Keratinocyte (primary cell): ENCODE results near the gene RPS2. TPM values are rescaled to one million over a fixed set of nuclear protein-coding genes. Genes with fewer than 3 reads are reported as not detected.

Experiments
- DNase-seq: peaks from one replicate; pipeline ENCODE4 v3.0.0-alpha.2; 2011; ENCODE audit warnings: low read depth, missing footprints, low spot score
- FAIRE-seq: peaks from 2 replicates; lab custom pipeline; 2011; peaks lifted over from hg19 to GRCh38; lab: Jason Lieb, UNC
- H2AFZ ChIP-seq: 2 replicates; pipeline ENCODE4 v1.6.0; 2012; ENCODE audit warnings: low read length, control low read depth, inconsistent platforms; ENCODE audit not compliant: control insufficient read depth
- H3K27ac ChIP-seq: 2 replicates; pipeline ENCODE4 v1.5.1; 2011; ENCODE audit warnings: low read length; ENCODE audit not compliant: control insufficient read depth, insufficient read depth
- H3K27me3 ChIP-seq: 3 replicates; pipeline ENCODE4 v1.6.0; 2011; ENCODE audit warnings: low read length; ENCODE audit not compliant: control insufficient read depth, insufficient read depth; ENCODE audit errors: extremely low read depth
- H3K36me3 ChIP-seq, 2 experiments: 2 replicates in 1 of 2; 3 replicates in 1 of 2; pipeline ENCODE4 v1.5.1; 2011; ENCODE audit warnings: low read length in 2 of 2, mild to moderate bottlenecking in 1 of 2; ENCODE audit not compliant: control insufficient read depth in 2 of 2, insufficient read depth in 2 of 2; ENCODE audit errors: extremely low read depth in 1 of 2
- H3K4me1 ChIP-seq: 3 replicates; pipeline ENCODE4 v1.5.1; 2011; ENCODE audit warnings: low read length; ENCODE audit not compliant: control insufficient read depth, insufficient read depth; ENCODE audit errors: extremely low read depth
- H3K4me2 ChIP-seq: 3 replicates; pipeline ENCODE4 v1.6.0; 2011; ENCODE audit warnings: low read depth, low read length; ENCODE audit not compliant: control insufficient read depth, insufficient read depth; ENCODE audit errors: extremely low read depth
- H3K4me3 ChIP-seq, 3 experiments: fragments of 200-600 bp in 1 of 3; sonication (generic) in 1 of 3; 2 replicates in 2 of 3; 3 replicates in 1 of 3; pipeline ENCODE4 v1.5.1; 2011 to 2016; ENCODE audit warnings: low read length in 3 of 3, mild to moderate bottlenecking in 3 of 3, control low read depth in 2 of 3, inconsistent platforms in 1 of 3, low read depth in 1 of 3, mixed read lengths in 1 of 3, mixed run types in 1 of 3, moderate library complexity in 1 of 3; ENCODE audit not compliant: control insufficient read depth in 2 of 3, insufficient read depth in 2 of 3; ENCODE audit errors: extremely low read depth in 1 of 3
- H3K79me2 ChIP-seq: 2 replicates; pipeline ENCODE4 v1.6.0; 2012; ENCODE audit warnings: low read length; ENCODE audit not compliant: control insufficient read depth, insufficient read depth
- H3K9ac ChIP-seq: 3 replicates; pipeline ENCODE4 v1.6.0; 2011; ENCODE audit warnings: low read length; ENCODE audit not compliant: control insufficient read depth, insufficient read depth; ENCODE audit errors: extremely low read depth
- H3K9me1 ChIP-seq: 3 replicates; pipeline ENCODE4 v1.6.0; 2011; ENCODE audit warnings: low read length; ENCODE audit not compliant: control insufficient read depth, insufficient read depth; ENCODE audit errors: extremely low read depth
- H3K9me3 ChIP-seq: 2 replicates; pipeline ENCODE4 v1.5.1; 2012; ENCODE audit warnings: low read depth, low read length; ENCODE audit not compliant: control insufficient read depth
- H4K20me1 ChIP-seq: 3 replicates; pipeline ENCODE4 v1.6.0; 2011; ENCODE audit warnings: low read length; ENCODE audit not compliant: control insufficient read depth, insufficient read depth; ENCODE audit errors: extremely low read depth
- EZH2 ChIP-seq: IDR thresholded peaks from one replicate; pipeline ENCODE4 v1.6.1; 2012; ENCODE audit warnings: inconsistent platforms, mild to moderate bottlenecking, low read length, moderate library complexity
- dilution Hi-C: fragments of 300-500 bp; cut with MboI; formaldehyde crosslinking; loops from one replicate; pipeline ENCODE4 v1.7.0; 2020; ENCODE audit warnings: low sequenced_read_pairs; ENCODE audit not compliant: extremely low pct_ligation_motif_present
- polyA plus RNA-seq, 5 experiments: library from polyadenylated mRNA; depleted of rRNA in 3 of 5; stranded (reverse) in 3 of 5; stranded (forward) in 1 of 5; unstranded in 1 of 5; fragments of >200 nt; gene quantifications; 1 replicate in 1 of 5; 2 replicates in 3 of 5; 3 replicates in 1 of 5; pipeline versions ENCODE4 v1.2.1 to v1.2.3, GENCODE V29; 2011 to 2012; ENCODE audit warnings: missing spikeins in 2 of 5, low read depth in 1 of 5, low replicate concordance in 1 of 5
- TF ChIP-seq, protein P1 (sequence below), 3 experiments: IDR thresholded peaks in 1 of 3; conservative IDR thresholded peaks in 1 of 3; optimal IDR thresholded peaks in 1 of 3; 2 replicates in 2 of 3; 3 replicates in 1 of 3; pipeline versions ENCODE3 to v1.5.1; 2011; ENCODE audit warnings: low read length in 3 of 3, mild to moderate bottlenecking in 3 of 3, moderate library complexity in 2 of 3, control low read depth in 1 of 3, inconsistent platforms in 1 of 3; ENCODE audit not compliant: insufficient read depth in 2 of 3; ENCODE audit errors: extremely low read depth in 1 of 3

The RPS2 gene
- polyA plus RNA-seq, 1 donor (not counting 4 experiments of a cell fraction or from before 2014, with no cell fraction given) = 3,573 TPM

DNA sequence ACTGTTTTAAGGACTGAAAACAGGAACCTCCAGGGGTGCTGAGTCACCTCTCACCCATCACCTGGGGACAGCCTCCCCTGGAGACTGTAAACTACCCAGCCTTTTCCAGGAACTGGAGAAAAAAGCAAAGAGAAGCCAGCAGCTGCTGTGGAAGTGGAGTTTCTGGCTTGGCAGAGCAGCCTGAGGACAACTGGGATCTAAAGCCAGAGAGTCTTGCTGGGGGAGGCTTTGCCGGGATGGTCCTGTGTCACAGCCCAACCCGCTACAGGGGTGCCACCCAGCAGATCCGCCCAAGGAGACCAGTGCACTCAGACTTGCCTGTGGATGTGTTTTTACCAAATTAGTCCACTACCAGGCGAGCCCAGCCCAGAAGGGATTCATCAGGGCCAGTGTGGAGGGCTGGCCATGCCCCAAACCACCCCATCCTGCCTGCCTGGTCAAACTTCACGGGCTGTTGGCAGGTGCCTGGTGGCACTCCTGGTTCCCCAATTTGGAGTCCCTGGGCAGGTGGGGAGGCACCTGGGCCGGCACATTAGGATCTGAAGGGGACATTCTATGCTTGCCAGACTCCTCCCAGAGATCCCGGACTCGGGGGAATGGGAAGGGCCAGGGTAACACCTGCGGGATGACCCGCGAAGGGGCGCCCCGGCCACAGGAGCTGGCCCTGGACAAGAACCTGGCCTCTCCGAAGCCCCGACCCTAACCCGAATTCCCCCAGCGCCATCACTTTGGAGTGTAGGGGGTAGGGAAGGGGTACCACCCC lies 22.4 kb downstream of the RPS2 start:
- peaks cover 20% of the 10 kb centered on the region for H3K4me1 ChIP-seq
- DNase-seq (no peak), FAIRE-seq (no peak)
- peaks cover 0 to 4% of the 10 kb centered on the region in 2 experiments for H3K36me3 ChIP-seq
- H3K9me3 ChIP-seq = no peaks in the 10 kb centered on the region
- peak overlapping the region; percentile 69 for H3K9ac ChIP-seq
- peak overlapping the region; percentile 88 for H3K4me2 ChIP-seq
- no peaks in the 10 kb centered on the region for H3K9me1 ChIP-seq
- TF ChIP-seq EZH2 = no peak
- TF ChIP-seq, protein P1, sequence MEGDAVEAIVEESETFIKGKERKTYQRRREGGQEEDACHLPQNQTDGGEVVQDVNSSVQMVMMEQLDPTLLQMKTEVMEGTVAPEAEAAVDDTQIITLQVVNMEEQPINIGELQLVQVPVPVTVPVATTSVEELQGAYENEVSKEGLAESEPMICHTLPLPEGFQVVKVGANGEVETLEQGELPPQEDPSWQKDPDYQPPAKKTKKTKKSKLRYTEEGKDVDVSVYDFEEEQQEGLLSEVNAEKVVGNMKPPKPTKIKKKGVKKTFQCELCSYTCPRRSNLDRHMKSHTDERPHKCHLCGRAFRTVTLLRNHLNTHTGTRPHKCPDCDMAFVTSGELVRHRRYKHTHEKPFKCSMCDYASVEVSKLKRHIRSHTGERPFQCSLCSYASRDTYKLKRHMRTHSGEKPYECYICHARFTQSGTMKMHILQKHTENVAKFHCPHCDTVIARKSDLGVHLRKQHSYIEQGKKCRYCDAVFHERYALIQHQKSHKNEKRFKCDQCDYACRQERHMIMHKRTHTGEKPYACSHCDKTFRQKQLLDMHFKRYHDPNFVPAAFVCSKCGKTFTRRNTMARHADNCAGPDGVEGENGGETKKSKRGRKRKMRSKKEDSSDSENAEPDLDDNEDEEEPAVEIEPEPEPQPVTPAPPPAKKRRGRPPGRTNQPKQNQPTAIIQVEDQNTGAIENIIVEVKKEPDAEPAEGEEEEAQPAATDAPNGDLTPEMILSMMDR (optimal IDR thresholded peaks at IDR 0.05 in 1 of 3, IDR thresholded peaks at IDR 0.05 in 1 of 3, conservative IDR thresholded peaks at IDR 0.05 in 1 of 3; ENCODE audit: extremely low read depth in 1 of 3, insufficient read depth in 2 of 3, low read length in 3 of 3) = no peak
- peak overlapping the region; percentile 83 for H2AFZ ChIP-seq
- H4K20me1 ChIP-seq = no peaks in the 10 kb centered on the region
- H3K79me2 ChIP-seq = no peaks in the 10 kb centered on the region
- H3K27ac ChIP-seq = peak overlapping the region; percentile 14
- no peaks in the 10 kb centered on the region for H3K27me3 ChIP-seq
- dilution Hi-C loops = no loop called here
- H3K4me3 ChIP-seq = peak overlapping the region; percentile 72 to 93 (median 80)

DNA sequence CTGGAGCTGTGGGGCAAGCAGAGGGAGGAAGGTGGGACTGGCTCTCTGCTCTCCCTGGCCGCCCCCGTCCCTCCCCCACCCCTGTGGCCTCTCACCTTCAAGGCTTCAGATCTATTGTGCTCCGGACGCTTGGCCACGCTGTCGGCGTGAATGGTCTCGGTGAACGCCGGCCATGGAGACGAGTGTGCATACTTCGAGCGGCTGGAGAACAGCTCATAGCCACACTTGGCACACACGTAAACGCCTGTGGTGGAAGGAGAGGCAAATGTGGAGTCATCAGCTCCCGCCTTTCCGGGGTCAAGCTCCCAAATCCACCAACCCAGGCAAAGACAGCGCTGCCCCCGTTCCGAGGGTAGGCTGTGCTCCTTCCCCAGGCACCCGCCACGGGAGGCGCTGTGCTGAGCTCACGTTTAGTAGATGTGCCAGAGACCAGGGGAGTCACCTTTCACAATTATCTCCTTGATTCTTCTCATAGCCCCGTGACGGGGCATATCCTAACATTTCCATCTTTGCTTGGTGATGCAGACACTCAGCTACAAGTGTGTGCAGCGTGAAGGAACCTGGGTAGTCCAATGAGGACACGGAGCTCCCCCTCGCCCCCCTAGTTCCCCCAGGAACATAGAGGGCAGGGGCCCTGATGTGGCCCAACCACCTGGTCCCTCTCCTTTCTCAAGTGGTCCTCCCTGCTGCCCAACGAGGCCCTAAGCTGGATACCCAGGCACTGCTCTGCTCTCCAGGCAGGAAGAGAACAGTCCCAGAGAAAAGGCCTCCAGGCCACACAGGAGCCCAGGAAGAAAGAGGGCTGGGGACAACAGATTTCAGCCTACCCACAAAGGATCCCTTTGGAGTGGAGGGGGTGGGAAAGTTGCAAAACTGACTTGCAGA lies 23.2 kb downstream of the RPS2 start:
- Histone ChIP-seq H3K4me1 (peaks cover 20% of the 10 kb centered on the region), H4K20me1 (no peaks in the 10 kb centered on the region), H3K27ac (no peak overlapping the region), H3K4me3 (peak overlapping the region in 2 of 3 experiments; percentile 80 to 93), H3K36me3 (peaks cover 0 to 4% of the 10 kb centered on the region in 2 experiments), H2AFZ (no peak overlapping the region), H3K27me3 (no peaks in the 10 kb centered on the region), H3K9ac (peak overlapping the region; percentile 25), H3K4me2 (peak overlapping the region; percentile 88), H3K79me2 (no peaks in the 10 kb centered on the region), H3K9me3 (no peaks in the 10 kb centered on the region), H3K9me1 (no peaks in the 10 kb centered on the region)
- no peak for DNase-seq
- FAIRE-seq = no peak
- dilution Hi-C loops = no loop called here
- TF ChIP-seq, protein P1 (optimal IDR thresholded peaks at IDR 0.05 in 1 of 3, IDR thresholded peaks at IDR 0.05 in 1 of 3, conservative IDR thresholded peaks at IDR 0.05 in 1 of 3; ENCODE audit: extremely low read depth in 1 of 3, insufficient read depth in 2 of 3, low read length in 3 of 3) = peak; percentile 10 to 62 (median 31)
- no peak for TF ChIP-seq EZH2
